ENCODE results near the gene COPS3. TPM values are rescaled to one million over a fixed set of nuclear protein-coding genes. Genes with fewer than 3 reads are reported as not detected.
A peak's percentile ranks its signal among the peaks of the same experiment; 100 is the strongest.
"Not testable (repeated sequence)": the region's sequence is repeated elsewhere in the genome, so short reads cannot be mapped to it uniquely, and the experiment has no call there.

Gene COPS3
- total RNA-seq, 1 donor from 2014 or later, result 83.8 TPM

DNA sequence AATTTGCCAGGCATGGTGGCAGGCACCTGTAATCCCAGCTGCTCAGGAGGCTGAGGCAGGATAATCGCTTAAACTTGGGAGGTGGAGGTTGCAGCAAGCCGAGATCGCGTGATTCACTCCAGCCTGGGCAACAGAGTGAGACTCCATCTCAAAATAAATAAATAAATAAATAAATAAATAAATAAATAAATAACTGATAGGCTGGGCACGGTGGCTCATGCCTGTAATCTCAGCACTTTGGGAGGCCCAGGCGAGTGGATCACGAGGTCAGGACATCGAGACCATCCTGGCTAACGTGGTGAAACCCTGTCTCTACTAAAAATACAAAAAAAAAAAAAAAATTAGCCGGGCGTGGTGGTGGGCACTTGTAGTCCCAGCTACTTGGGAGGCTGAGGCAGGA lies 25.4 kb downstream of the COPS3 start:
- intact Hi-C loops (cut with DNase I); ATAC-seq; DNase-seq (ENCODE audit: missing footprints): not testable (repeated sequence)

DNA sequence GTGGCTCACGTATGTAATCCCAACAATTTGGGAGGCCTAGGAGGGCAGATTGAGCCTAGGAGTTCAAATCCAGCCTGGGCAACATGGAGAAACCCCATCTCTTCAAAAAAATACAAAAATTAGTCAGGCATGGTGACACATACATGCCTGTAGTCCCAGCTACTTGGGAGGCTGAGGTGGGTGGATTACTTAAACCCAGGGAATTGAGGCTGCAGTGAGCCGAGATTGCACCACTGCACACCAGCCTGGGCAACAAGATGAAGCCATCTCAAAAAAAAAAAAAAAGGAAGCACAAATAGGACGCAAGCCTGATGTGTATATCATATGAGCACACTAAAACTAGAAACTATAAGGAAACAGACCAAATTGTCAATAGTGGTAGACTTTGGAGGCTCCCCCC lies 27.0 kb downstream of the COPS3 start:
- DNase-seq (ENCODE audit: missing footprints) (no peak), ATAC-seq (no peak)
- intact Hi-C loops (cut with DNase I), result no loop called here

DNA sequence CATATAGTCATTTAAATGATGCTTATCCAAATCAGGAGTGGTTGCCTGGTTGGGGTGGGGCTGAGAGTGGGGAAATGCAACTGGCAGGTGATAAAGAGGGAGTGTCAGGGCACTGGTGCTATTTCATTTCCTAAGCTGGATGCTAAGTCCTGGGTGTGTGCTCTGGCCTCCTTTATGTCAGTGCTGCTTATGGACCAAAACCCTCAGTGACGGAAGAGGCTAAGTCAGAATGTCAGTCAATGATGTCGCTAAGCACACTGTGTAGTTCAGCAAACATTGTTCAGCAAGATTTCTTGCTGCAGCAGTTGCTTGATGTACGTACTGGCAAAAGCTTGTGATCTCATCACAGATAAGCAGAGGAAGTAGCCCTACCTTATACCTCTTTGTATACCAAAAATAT lies 27.6 kb downstream of the COPS3 start:
- intact Hi-C loops (cut with DNase I), result no loop called here
- no peak for ATAC-seq
- DNase-seq (ENCODE audit: missing footprints), result no peak

DNA sequence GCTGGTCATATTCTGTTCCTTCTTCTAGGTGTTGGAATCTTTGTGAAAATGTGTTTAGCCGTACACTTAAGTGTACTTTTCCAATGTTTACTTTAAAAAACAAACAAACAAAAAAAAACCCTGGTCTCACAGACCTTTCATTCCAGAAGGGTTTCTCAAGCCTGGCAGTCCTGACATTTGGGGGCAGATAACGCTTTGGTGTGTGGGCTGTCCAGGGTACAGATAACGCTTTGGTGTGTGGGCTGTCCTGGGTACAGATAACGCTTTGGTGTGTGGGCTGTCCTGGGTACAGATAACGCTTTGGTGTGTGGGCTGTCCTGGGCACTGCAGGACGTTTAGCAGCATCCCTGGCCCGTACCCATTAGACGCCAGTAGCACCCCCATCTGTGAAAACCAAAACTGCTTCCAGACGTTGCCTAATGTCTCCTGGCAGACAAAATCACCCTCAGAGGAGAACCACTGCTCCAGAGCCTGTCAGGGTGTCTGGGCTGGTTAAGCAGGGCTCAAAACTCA lies 28.8 kb downstream of the COPS3 start:
- intact Hi-C loops (cut with DNase I), result no loop called here
- ATAC-seq (no peak), DNase-seq (ENCODE audit: missing footprints) (no peak)

DNA sequence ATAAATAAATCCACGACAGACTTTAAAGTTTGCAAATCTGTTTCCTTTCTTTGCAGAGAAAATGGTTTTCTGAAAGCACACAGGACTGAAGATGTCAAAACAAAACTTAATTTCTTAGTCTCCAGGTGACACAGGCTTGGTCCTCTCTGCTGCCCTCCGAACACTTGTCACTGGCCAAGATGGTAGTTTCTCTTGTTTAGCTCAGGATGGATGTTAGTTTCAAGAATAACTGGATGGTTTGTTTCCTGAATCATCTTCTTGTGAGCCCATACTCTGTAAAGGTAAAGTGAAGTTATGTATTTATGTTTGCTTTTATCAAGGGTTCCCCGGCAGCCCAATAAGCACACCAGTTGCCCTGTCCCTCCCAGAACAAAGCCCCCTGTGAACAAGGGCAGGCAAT lies 34.2 kb downstream of the COPS3 start:
- no peak for ATAC-seq
- intact Hi-C loops (cut with DNase I), result no loop called here

DNA sequence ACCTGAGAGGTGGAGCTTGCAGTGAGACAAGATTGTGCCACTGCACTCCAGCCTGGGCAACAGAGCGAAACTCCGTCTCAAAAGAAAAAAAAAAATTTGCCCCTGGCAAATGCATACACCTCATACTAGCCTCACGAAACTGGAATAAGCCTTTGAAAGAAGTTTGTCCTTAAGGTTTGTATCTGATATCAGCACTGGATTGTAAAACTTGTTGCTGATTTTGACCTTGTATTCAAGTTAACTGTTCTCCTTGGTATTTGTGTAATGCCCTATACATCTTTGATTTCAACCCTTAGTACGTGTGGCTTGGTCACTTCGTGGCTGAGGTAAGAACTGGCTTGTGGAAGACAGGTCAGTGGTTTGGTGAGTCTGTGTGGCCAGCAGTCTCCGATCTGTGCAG lies 37.9 kb downstream of the COPS3 start:
- ATAC-seq (no peak), DNase-seq (ENCODE audit: missing footprints) (no peak)
- intact Hi-C loops (cut with DNase I), result no loop called here

More for the DNA sequence above, 34.2 kb downstream of the COPS3 start:
- DNase-seq (ENCODE audit: missing footprints), result no peak

DNA sequence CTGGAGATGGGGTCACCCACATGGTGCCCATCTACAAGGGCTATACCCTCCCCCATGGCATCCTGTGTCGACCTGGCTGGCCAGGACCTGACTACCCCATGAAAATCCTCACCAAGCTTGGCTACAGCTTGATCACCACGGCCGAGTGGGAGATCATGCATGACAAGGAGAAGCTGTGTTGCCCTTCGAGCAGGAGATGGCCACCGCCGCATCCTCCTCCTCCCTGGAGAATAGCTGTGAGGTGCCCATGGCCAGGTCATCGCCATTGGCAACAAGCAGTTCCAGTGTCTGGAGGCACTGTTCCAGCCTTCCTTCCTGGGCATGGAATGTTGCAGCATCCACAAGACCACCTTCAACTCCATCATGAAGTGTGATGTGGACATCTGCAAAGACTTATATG lies 38.8 kb downstream of the COPS3 start:
- intact Hi-C loops (cut with DNase I), result no loop called here
- DNase-seq (ENCODE audit: missing footprints), result no peak
- no peak for ATAC-seq

DNA sequence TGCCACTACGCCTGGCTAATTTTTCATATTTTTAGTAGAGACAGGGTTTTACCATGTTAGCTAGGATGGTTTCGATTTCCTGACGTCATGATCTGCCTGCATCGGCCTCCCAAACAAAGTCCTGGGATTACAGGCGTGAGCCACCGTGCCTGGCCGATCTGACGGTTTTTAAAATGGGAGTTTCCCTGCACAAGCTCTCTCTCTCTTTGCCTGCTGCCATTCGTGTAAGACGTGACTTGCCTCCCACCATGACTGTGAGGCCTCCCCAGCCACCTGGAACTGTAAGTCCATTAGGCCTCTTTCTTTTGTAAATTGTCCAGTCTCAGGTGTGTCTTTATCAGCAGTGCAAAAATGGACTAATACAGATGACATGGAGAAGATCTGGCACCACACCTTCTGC lies 39.4 kb downstream of the COPS3 start:
- DNase-seq (ENCODE audit: missing footprints), result no peak
- ATAC-seq, result no peak
- intact Hi-C loops (cut with DNase I), result no loop called here

DNA sequence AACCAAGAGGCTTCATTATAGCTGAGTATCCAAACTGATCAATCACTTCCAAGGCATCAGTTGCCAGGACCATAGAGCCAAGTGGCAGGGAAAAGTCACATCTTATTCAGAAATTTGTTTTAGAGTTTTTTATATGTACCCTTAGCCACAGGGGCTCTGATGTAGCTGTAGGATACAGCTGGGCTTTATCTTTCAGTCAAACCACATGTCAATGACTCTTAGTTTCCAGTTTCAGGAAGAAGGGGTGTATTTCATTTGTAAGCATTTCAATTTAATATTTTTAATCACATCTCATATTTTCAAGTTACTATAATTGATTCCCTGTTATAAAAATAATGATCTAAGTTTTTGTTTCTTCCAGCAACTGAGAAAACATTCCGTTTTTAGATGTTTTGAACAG lies 41.2 kb downstream of the COPS3 start:
- DNase-seq (ENCODE audit: missing footprints), result no peak
- intact Hi-C loops (cut with DNase I), result loop anchor here (5.0 kb wide), 3 partner anchors 53 to 238 kb away; no protein-coding TSS in a partner anchor

DNA sequence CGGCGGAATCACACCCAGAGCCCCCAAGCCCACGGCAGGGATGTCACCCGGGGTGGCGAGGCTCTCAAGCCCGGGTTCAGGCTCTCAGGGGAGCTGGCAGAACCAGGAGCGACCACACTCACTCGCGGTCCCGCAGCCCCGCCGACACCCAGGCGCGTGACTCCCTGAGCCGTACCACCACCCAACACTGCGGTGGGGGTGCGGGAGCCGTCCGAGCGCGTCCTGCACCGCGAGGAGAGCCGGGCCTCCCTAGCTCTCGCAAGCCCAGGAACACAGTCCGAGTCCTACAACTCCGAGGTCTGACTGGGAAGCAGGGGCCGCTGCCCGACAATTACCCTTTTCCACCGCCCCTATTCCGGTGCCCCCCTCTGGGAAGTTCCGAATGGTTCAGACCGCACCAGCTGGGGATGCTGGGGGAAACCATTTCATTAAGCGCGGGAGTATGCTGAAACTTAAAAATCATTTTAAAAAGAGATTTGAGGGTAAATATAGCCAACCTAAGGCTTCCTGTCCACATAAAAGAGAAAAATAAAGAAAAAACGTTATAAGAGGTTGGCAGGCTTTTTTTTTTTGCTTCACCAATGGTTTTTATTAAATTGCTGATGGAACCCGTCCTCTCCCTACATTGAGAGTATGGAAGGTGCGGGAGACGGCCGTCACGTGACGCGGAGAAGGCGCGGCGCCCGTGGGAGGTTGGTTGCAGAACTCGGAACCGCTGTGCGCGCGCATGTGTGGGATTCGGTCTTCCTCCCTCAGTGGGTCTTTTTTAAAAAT lies 43.8 kb downstream of the COPS3 start, which contains the start of gene FLCN:
Gene FLCN, minus strand, starts transcription at position 143 of the 774 bp plus-strand sequence. CDS start 9,031 bp downstream, outside the sequence.
- DNase-seq (ENCODE audit: missing footprints), result peak; percentile 99
- ATAC-seq, result peak; percentile 97
- intact Hi-C loops (cut with DNase I), result loop anchor here (5.0 kb wide), 3 partner anchors 50 to 235 kb away; no protein-coding TSS in a partner anchor

More for the DNA sequence above, 41.2 kb downstream of the COPS3 start:
- no peak for ATAC-seq

DNA sequence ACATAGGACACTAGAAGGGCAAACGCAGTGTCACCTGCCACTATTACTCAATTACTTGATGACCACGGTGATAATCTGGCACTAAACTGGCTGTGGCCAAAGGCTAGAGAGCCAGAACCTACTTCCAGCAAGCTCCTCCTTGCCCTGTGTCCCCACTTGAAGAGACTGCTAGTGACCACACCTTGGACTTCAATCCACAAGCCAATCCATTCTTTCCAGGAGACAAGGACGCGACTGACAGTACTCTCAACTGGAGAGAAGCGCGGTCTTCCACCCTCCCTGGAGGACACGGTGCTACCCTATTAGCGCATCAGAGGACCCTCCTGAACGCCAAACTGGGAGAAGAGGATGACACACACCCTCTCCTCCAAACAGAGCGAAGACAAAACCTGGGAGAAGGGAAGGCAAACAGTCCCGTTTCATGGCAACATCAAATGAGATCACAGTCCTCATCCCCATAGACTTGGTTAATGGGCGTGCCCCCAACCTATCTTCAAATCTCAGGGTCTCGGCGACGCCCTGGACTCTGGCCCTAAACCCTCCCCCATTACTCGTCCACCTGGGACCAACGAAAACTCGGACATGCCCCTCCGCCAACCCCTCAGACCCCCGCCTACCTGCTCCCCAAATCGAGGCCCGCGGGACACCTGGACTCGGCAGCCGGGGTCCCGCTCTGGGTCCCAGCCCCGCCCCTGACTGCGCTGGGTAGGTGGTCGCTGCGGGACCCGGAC lies 44.6 kb downstream of the COPS3 start:
- ATAC-seq (peak; percentile 14), DNase-seq (ENCODE audit: missing footprints) (no peak)
- intact Hi-C loops (cut with DNase I), result loop anchor here (5.0 kb wide), 3 partner anchors 49 to 234 kb away; no protein-coding TSS in a partner anchor

DNA sequence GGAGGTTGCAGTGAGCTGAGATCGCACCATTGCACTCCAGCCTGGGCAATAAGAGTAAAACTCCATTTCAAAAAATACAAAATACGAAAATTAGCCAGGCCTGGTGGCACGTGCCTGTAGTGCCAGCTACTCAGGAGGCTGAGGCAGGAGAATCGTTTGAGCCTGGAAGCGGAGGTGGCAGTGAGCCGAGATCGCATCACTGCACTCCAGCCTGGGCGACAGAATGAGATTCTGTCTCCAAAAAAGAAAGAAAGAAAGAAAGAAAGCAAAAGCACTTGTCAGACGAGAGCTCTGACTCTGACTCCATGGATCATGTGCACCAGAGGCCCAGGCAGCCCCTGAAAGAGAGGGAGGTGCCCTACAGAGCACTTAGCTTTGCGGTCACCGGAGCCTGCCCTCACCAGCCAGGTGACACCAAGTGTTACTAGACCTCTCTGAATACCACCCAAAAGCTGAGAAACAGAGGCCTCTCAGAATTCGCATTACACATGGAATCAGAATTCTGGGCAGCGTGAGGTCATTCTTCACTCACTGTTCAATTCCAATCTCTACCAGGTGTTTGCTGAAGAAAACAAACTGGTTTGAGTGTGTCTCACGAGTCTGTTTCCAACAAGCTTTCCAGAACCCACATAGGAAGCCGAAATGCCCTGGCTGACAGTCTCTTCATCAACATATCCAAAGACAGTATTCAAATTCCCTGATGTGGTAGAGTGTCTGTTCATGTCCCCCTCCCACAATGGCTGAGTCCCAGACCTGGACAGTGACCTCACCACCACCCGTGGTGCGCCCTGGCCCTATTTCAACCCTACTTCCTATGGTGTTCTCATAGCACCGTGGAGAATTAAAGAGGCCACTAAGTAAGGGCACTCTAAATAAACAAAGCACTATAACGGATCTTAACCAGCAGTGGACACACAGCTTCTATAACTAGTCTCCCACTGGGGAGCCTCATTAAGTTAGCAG lies 45.6 kb downstream of the COPS3 start:
- DNase-seq (ENCODE audit: missing footprints) (no peak), ATAC-seq (no peak)
- intact Hi-C loops (cut with DNase I), result loop anchor here (5.0 kb wide), 3 partner anchors 48 to 233 kb away; no protein-coding TSS in a partner anchor

DNA sequence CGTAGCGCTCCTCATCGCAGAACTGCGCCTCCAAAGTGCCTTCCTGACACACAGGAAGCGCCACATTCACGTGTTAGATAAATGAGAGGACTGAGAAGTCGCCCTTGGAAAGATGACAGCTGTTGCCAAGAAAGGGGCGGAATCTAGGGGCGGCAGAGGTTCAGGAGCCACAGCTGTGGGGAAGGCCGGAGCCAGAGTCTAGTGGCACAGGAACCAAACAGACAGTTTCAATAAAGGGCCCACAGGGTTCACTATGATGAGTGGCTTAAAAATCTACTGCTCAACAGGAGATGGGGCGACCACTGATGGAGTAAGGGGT lies 48.8 kb downstream of the COPS3 start:
- no peak for DNase-seq (ENCODE audit: missing footprints)
- no peak for ATAC-seq
- intact Hi-C loops (cut with DNase I), result no loop called here

DNA sequence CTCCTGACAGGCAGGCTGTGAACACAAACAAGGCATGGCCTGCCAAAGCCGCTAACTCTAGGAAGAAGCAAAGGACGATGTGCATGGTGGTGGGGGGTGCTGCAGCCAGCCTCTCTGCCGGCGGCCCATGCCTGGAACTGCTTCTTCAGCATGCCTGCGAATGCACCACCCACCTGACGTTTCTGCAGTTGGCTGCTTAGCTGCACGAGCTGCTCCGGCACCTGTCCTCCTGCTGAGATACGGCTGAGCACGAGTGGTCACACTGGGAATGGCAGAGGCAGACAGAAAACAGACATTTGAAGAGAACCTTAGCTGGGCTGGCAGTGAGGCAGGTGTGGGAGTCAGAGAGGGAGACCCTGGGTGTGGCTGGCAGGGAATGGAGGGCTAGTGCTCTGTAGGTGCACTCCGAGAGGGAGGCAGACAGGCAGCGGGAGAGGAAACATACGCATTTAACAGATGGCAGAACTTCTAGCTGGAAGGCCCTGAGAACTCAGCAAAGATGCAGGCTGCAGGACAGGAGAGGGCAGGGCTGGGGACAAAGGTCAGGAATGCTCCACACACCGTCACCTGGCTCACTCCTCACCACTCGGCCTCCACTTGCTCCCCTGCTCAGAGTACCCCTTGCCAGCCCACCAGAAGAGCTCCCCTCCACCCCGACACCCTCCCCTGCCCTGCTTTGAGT lies 49.3 kb downstream of the COPS3 start:
- intact Hi-C loops (cut with DNase I), result no loop called here
- ATAC-seq (no peak), DNase-seq (ENCODE audit: missing footprints) (no peak)

DNA sequence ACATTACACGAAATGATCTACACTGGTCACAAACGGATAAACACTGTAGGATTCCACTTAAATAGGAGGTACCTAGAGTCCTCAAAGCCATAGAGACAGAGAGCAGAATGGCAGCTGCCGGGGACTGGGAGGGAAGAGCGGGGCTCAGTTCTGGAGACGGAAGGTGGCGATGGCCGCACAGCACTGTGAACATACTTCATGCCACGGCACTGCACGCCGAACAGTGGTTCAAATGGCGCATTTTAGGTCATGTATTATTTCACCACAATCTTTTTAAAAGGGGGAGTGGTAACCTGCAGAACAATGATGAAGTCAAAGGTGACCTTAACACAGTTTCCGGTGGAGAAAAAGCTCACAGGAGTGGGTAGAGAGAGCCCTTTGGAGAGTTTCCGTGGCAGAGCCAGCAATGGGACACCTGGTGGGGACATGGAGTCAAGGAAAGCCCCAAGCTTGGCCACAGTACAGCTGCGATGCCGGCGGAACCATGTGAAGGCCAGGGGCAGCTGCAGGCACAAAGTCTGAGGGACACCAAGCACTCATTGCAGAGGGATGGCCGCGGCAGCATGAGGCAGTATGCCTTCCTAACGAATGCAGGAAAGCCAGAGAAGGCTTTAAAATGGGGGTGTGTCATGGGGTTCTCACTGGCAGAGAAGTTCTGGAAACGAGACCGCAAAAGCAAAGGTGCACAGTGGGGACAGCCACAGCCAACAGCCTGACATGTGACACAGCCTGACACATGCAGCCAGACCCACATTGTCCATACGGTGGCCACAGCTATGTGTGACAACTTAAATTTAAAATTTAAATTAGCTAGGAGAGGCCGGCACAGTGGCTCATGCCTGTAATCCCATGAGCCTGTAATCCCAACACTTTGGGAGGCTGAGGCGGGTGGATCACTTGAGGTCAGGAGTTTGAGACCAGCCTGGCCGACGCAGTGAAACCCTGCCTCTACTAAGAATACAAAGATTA lies 51.3 kb downstream of the COPS3 start:
- intact Hi-C loops (cut with DNase I), result loop anchor here (2.0 kb wide), 1 partner anchor 25 kb away; no protein-coding TSS in a partner anchor
- DNase-seq (ENCODE audit: missing footprints), result no peak

DNA sequence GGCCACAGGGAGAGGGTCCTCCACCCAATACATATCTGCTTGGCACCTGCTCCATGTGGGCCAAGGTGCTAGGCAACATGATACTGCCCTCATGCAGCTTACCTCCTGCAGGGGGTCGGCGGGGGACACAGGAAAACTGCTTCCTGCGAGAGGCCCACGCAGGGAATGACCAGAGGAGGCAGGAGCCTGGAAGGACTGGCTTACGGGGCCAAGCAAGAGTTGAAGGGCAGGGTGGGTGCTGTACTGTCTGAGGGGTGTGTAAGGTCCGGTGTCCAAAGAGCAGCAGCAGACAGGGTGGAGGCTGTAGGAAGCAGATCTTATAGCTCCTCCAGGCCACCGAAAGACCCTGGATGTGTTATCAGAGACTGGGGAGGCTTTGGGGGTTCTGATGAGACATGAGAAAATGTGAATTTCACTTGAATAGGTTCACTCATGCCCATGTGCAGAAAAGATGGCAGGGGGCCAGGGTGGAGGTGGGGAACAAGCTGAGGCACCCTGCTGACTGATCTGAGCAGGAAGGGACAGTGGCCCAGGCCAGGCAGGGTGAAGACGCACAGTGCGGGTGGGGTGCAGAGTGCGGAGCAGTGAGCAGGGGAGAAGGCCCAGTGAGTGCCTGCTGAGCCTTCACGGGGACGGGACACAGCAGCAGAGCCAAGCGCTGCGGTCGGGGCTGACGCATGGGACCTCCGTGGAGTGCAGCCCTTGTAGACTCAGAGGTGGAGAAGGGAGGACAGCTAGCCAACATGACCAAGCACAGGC lies 52.3 kb downstream of the COPS3 start:
- peak; percentile 38 for ATAC-seq
- DNase-seq (ENCODE audit: missing footprints), result no peak
- intact Hi-C loops (cut with DNase I), result loop anchor here (2.0 kb wide), 1 partner anchor 24 kb away; no protein-coding TSS in a partner anchor

More for the DNA sequence above, 51.3 kb downstream of the COPS3 start:
- no peak for ATAC-seq
